ENCODE data around the gene IFIT5.

DNA sequence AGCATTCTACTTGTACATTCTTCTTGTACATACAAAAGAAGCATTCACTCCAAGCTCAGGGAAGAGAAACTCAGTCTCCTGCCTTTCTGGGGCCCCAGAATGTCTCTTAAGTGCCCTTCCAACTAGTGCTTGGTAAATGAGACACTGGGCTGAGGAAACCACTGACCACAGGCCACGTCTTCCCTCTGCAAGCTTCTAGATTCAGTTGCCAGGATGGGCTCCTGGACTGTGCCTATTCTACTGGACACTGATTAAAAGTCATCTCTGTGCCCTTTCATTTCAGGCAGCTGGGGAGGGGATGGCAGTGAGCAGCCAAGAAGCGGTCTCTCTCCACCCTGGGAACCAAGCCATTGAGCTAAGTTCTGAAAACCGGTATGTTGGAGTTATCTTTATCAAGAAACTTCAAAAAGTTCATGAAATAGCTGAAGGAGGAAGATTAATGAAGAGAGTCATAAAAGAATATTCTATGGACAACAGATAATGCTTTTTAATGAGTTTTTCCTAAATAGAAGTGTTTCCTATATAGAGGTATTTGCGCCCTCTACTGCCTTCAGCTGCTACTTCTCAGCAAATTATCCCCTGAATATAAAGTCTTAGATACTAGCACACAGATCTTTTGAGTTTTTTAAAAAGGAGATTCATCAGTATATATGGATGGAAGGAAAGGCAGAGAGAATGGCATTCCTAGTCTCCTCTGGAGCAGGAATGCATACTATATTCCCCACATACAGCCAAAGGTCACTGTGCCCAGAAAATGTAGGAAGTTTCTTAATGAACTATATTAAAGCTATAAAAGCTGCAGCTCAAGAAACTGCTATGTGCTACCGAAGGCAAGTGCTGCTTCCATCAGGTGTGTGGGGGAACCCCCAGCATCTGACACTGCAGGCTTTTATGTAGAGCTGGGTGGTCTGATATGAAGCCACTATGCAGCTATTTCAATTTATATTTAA lies 44.9 kb upstream of the IFIT5 start:
- TF ChIP-seq CTCF (IDR thresholded peaks at IDR 0.05 in 8 of 11, conservative IDR thresholded peaks at IDR 0.05 in 3 of 11): peak in 10 of 11 experiments; percentile 10 to 61 (median 46)
- no peak for TF ChIP-seq POLR2A (IDR thresholded peaks at IDR 0.05)
- TF ChIP-seq POLR2AphosphoS5 (IDR thresholded peaks at IDR 0.05): no peak
